ENCODE results near the gene CCDC87. TPM values are rescaled to one million over a fixed set of nuclear protein-coding genes. Genes with fewer than 3 reads are reported as not detected.
"Not testable (repeated sequence)": the region's sequence is repeated elsewhere in the genome, so short reads cannot be mapped to it uniquely, and the experiment has no call there.

Gene CCDC87
- total RNA-seq, 4 donors from 2014 or later, result 0.32 to 0.96 TPM; not detected in 2

GRCh38 chr11:66607126-66607834 lies 14.4 kb upstream of the CCDC87 start:
- in situ Hi-C loops (cut with MboI; ENCODE audit: low pct_ligation_motif_present in 1 of 4, low pct_unique_long_range_greater_than_20kb in 1 of 4, low sequenced_read_pairs in 3 of 4), result no loop called here
- Histone ChIP-seq H3K27ac (peak overlapping the region; percentile 82 to 86 (median 86)), H3K9me3 (no peaks in the 10 kb centered on the region), H3K27me3 (no peaks in the 10 kb centered on the region), H3K4me1 (peaks cover 15 to 30% (median 22%) of the 10 kb centered on the region in 4 donors), H3K4me3 (no peak overlapping the region), H3K36me3 (no peaks in the 10 kb centered on the region)
- DNase-seq, result peak; percentile 84
- intact Hi-C loops (cut with DNase I; ENCODE audit: low total_unique reads), result no loop called here
- WGBS, 2 donors (ENCODE audit: low coverage in 1 of 2), result 16 to 18% methylated on average over 5 to 8 of the region's 8 CpGs
- no peak for TF ChIP-seq CTCF (IDR thresholded peaks at IDR 0.05)
- peak in 2 of 3 donors; percentile 10 to 53 for TF ChIP-seq POLR2AphosphoS5 (IDR thresholded peaks at IDR 0.05)

- H3K4me3 ChIP-seq; H3K27me3 ChIP-seq; intact Hi-C loops (cut with DNase I; ENCODE audit: low total_unique reads); in situ Hi-C loops (cut with MboI; ENCODE audit: low pct_ligation_motif_present in 1 of 4, low pct_unique_long_range_greater_than_20kb in 1 of 4, low sequenced_read_pairs in 3 of 4); H3K36me3 ChIP-seq; H3K9me3 ChIP-seq; DNase-seq: not testable (repeated sequence)
- WGBS, 2 donors (ENCODE audit: low coverage in 1 of 2), result 72 to 88% methylated on average over 2 to 3 of the region's 3 CpGs
- Histone ChIP-seq H3K27ac (peak overlapping the region; percentile 82 to 86 (median 86)), H3K4me1 (peaks cover 15 to 30% (median 22%) of the 10 kb centered on the region in 4 donors)
Measured at GRCh38 chr11:66606608-66607007, 13.7 kb upstream of the CCDC87 start.

- H3K36me3 ChIP-seq, result no peaks in the 10 kb centered on the region
- intact Hi-C loops (cut with DNase I; ENCODE audit: low total_unique reads), result no loop called here
- no peak overlapping the region for H3K27ac ChIP-seq
- WGBS, 2 donors (ENCODE audit: low coverage in 1 of 2), result 87 to 89% methylated on average over 5 of the region's 5 CpGs
- no peak overlapping the region for H3K4me3 ChIP-seq
- DNase-seq, result no peak
- peaks cover 15 to 30% (median 22%) of the 10 kb centered on the region in 4 donors for H3K4me1 ChIP-seq
- in situ Hi-C loops (cut with MboI; ENCODE audit: low pct_ligation_motif_present in 1 of 4, low pct_unique_long_range_greater_than_20kb in 1 of 4, low sequenced_read_pairs in 3 of 4), result no loop called here
- no peaks in the 10 kb centered on the region for H3K27me3 ChIP-seq
- H3K9me3 ChIP-seq, result no peaks in the 10 kb centered on the region
- TF ChIP-seq POLR2A (IDR thresholded peaks at IDR 0.05) (no peak), CTCF (IDR thresholded peaks at IDR 0.05) (no peak), POLR2AphosphoS5 (IDR thresholded peaks at IDR 0.05) (no peak), EP300 (IDR thresholded peaks at IDR 0.05; ENCODE audit: low read depth) (no peak)
Measured at GRCh38 chr11:66604155-66604554, 11.3 kb upstream of the CCDC87 start.

- 97% methylated on average over 6 of the region's 6 CpGs; no CpG with 5 or more reads in 1 of the 2 donors for WGBS, 2 donors (ENCODE audit: low coverage in 1 of 2)
- Histone ChIP-seq H3K27me3 (no peaks in the 10 kb centered on the region), H3K36me3 (no peaks in the 10 kb centered on the region), H3K4me1 (peaks cover 12 to 20% (median 17%) of the 10 kb centered on the region in 4 donors), H3K4me3 (no peak overlapping the region), H3K9me3 (no peaks in the 10 kb centered on the region), H3K27ac (no peak overlapping the region)
- in situ Hi-C loops (cut with MboI; ENCODE audit: low pct_ligation_motif_present in 1 of 4, low pct_unique_long_range_greater_than_20kb in 1 of 4, low sequenced_read_pairs in 3 of 4), result no loop called here
- TF ChIP-seq POLR2A (IDR thresholded peaks at IDR 0.05) (no peak), POLR2AphosphoS5 (IDR thresholded peaks at IDR 0.05) (no peak), CTCF (IDR thresholded peaks at IDR 0.05) (no peak), EP300 (IDR thresholded peaks at IDR 0.05; ENCODE audit: low read depth) (no peak)
- DNase-seq, result no peak
- intact Hi-C loops (cut with DNase I; ENCODE audit: low total_unique reads), result no loop called here
Measured at GRCh38 chr11:66603072-66603471, 10.2 kb upstream of the CCDC87 start.

Measured in transverse colon (tissue), 4 donors.